NOMO-1 treated with dmso at 0.1 percent for 144 hours (cell line): ENCODE data around the gene SHCBP1.
"Not testable (repeated sequence)": the region's sequence is repeated elsewhere in the genome, so short reads cannot be mapped to it uniquely, and the experiment has no call there.

Experiments
- DNase-seq: peaks from one replicate; lab custom pipeline; 2025; ENCODE audit not compliant: unreplicated experiment; lab: John Stamatoyannopoulos, UW

Gene SHCBP1

GRCh38 chr16:46621006-46621933 is at the start of gene SHCBP1:
TSS of gene SHCBP1 (minus strand) at chr16:46621379. CDS start at chr16:46621359, 20 bp downstream.
- peak; percentile 80 for DNase-seq

DNA sequence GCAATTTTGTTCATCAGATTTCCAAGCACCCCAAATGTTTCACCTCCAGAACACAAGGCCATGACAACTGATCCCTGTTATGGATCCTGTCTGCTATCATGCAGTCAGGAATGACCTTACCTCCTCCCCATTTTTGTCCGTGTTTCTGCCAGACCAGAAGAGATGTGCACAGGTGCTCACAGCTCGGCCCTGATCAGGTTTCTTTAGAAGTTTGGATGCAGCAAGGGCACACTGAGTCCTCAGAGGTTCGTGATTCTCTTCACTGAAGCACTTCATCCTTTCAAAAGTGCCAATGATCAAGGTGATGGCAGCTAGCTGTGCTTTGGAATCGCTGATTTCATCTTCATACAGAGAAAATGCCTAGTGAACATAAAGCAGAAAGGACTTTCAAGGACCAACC is 40.9 kb upstream of the SHCBP1 start:
- no peak for DNase-seq

- DNase-seq, result peak; percentile 97
Observed at GRCh38 chr16:46658925-46659324, 37.7 kb upstream of the SHCBP1 start.

GRCh38 chr16:46651305-46651704 is 30.1 kb upstream of the SHCBP1 start:
- DNase-seq, result no peak

GRCh38 chr16:46650254-46650623 is 29.1 kb upstream of the SHCBP1 start:
- no peak for DNase-seq

GRCh38 chr16:46649588-46650253 is 28.5 kb upstream of the SHCBP1 start:
- no peak for DNase-seq

GRCh38 chr16:46648656-46649055 is 27.5 kb upstream of the SHCBP1 start:
- no peak for DNase-seq

GRCh38 chr16:46638947-46639925 is 18.1 kb upstream of the SHCBP1 start:
- DNase-seq, result no peak

DNA sequence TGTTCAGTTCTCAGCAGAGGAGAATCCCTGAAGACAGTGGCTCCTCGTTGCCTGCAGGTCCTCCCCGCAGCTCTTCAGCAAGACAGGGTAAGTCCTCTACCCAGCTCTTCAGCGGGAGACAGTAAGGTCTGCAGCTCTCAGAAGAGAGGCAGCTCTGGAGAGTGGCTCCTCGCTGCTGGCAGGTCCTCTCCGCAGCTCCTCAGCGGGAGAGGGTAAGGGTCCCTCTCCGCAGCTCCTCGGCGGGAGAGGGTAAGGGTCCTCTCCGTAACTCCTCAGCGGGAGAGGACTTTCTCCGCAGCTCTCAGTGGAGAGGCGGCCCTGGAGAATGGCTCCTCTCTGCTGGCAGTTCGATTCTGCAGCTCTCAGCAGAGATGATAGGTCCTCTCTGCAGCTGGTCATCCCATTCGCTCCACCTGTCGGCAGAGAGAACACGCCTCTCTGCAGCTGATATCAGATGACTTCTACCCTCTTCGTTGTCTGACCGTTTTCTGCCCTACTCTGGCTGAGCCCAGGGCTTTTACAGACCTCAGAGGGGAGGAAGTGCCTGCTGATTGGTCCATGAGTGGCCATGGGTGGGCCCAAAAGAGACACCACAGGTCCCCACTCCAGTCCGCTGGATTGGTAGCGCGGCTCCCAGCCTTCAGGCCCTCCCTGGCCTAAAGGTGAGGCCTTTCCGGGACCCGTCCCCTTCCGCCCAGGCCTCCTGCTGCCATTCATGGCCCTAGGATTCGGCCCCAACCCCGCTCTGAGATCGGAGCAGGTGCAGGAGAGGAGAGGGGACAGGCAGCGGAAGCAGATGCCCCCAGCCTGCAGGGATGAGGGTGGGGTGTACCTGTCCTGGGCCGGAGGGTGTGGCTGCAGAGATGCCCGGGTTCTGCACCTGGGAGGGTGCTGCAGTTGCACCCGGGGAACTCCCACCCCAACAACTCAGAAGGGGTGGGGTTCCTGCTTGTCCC is 11.9 kb upstream of the SHCBP1 start:
- no peak for DNase-seq

DNA sequence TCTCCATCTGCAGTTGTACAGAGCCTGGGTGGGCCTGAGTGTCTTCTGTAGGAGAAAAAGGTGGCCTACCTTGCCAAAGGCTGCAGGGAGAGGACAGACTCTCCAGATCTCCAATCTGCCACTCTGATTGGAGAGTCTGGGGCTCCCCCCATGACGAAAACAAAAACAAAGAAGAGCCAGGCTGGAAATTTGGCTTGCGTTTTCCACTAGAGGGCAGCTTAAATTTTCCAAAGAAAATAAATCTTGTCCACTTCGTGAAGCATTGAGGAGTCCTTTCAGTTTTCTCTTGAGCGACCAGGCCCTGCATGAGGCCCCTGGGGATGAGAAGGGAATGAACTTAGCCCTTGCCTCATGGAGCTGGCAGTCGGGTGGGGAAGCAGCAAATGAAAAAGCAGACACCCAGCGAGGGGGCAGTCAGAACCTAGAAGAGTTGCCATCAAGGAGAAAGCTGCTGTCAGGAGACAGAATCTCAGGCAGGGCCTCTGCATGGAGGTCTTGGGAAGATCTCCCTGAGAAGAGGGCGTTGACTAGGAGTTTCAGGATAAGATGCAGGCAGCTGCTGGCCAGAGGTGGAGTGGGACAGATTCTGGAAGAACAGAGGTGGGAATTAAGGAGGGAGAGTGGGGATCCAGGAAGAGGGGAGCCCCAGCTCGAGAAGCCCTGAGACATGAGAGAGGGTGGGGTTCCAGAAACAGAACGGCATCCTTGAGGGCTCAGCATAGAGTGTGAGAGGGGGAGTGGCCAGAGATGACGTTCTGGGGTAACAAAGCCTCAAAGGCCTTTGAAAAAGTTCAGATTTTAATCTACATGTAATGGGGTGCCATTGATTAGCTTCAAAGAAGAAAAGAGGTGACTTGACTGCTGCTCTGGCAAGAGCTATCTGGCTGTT is 8.4 kb upstream of the SHCBP1 start:
- DNase-seq, result no peak

DNA sequence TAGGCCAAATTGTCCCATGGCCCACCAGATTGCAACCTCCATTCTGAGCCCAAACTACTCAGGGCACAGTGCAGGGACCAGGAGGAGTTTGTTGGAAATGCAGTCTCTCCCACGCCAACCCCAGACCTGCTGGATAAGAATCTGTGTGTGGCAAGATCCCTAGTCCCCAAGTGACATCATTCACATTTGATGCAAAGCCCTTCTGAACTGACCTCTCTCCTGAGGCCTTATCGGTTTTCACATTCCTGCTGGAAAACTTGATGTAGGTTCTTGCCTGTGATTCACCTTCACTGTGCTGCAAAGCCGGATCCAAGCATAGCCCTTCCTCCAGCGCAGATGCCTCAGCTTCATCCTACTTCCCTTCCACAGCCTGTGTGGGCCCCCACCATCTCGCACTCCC is 6.6 kb upstream of the SHCBP1 start:
- no peak for DNase-seq

DNA sequence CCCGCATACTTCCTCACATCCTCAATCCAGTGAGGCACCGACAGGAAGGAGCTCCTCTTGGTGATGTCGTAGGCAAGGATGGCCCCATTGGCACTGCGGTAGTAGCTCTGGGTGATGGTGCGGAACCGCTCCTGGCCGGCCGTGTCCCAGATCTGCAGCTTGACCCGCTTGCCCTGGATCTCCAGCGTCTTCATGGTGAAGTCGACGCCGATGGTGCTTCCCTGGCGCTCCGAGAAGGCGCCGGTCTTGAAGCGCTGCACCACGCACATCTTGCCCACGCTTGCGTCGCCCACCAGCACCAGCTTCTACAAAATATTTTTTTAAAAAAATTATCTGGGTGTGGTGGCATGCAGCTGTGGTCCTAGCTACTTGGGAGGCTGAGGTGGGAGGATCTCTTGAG is 5.5 kb upstream of the SHCBP1 start:
- not testable (repeated sequence) for DNase-seq

GRCh38 chr16:46624862-46625261 is 3.7 kb upstream of the SHCBP1 start:
- not testable (repeated sequence) for DNase-seq

GRCh38 chr16:46623707-46624106 is 2.5 kb upstream of the SHCBP1 start:
- not testable (repeated sequence) for DNase-seq

DNA sequence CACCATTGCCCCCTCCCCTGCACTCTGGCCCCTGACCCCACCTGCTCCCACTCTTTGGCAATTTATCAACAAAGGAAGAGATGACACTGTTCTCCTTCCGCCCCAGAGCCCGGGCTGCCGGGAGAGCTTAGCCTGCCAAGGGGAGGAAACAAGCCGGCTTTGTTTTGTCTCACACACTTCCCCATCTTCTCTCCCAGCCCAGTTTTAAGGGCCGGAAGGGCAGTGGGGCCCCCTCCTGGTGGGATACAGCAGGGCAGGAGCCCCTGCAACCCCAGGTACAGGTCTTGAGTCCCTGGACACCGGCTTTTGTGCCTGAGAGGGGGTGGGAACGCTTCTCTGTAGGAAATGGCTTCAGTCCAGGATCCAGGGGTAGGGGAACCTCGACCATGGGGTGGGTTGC is 2.1 kb upstream of the SHCBP1 start:
- not testable (repeated sequence) for DNase-seq

- DNase-seq, result no peak
Observed at GRCh38 chr16:46621934-46622676, 926 bp upstream of the SHCBP1 start.

GRCh38 chr16:46620266-46621005 is 743 bp downstream of the SHCBP1 start:
- peak; percentile 62 for DNase-seq

GRCh38 chr16:46618516-46618915 is 2.7 kb downstream of the SHCBP1 start:
- no peak for DNase-seq
